ENCODE results near the gene SAXO2. TPM values are rescaled to one million over a fixed set of nuclear protein-coding genes. Genes with fewer than 3 reads are reported as not detected.

The SAXO2 gene
- total and polyA plus RNA-seq, 2 donors (not counting 3 experiments of a cell fraction or from before 2014, with no cell fraction given), result 0.98 to 5.2 TPM

- H2AFZ ChIP-seq (ENCODE audit: low read depth, low read length), result no peak overlapping the region
- intact Hi-C loops (cut with micrococcal nuclease), result no loop called here
- no peak overlapping the region for H3K4me3 ChIP-seq (replicated peaks in 1 of 3; ENCODE audit: insufficient read depth in 1 of 3, low read depth in 1 of 3, low read length in 3 of 3)
- TF ChIP-seq POLR2A (IDR thresholded peaks at IDR 0.05; ENCODE audit: low read depth, low read length) (no peak), MYC (IDR thresholded peaks at IDR 0.05; ENCODE audit: low read depth, low read length) (no peak), JUN (IDR thresholded peaks at IDR 0.05; ENCODE audit: borderline replicate concordance, insufficient read depth, insufficient read length, low read depth) (no peak), MAX (IDR thresholded peaks at IDR 0.05; ENCODE audit: insufficient read depth, insufficient read length) (no peak), GATA2 (IDR thresholded peaks at IDR 0.05; ENCODE audit: insufficient read depth, insufficient read length, low read depth, low read length) (no peak), POLR2AphosphoS5 (IDR thresholded peaks at IDR 0.05; ENCODE audit: insufficient read depth, low read depth, low read length) (no peak), FOS (IDR thresholded peaks at IDR 0.05; ENCODE audit: borderline replicate concordance, insufficient read depth, low read length) (no peak), CTCF (IDR thresholded peaks at IDR 0.05; ENCODE audit: extremely low read depth in 1 of 2, insufficient read depth in 1 of 2, low read depth in 1 of 2, low read length in 2 of 2) (no peak), EZH2 (IDR thresholded peaks at IDR 0.05; ENCODE audit: borderline replicate concordance, low read depth, low read length, severe bottlenecking) (no peak)
- no peak overlapping the region for H3K27ac ChIP-seq (ENCODE audit: insufficient read depth, low read depth, low read length)
- H3K9ac ChIP-seq (replicated peaks; ENCODE audit: extremely low read depth, insufficient read depth, low read length), result no peak overlapping the region
- dilution Hi-C loops (cut with MboI; ENCODE audit: extremely low pct_ligation_motif_present, low sequenced_read_pairs), result no loop called here
- CTCF ChIA-PET, result no interaction called here
- no TSS peak for BruUV-seq (replicated peaks)
- no peaks in the 10 kb centered on the region for H3K9me3 ChIP-seq (replicated peaks; ENCODE audit: control insufficient read depth, insufficient read depth, low read length)
- no peaks in the 10 kb centered on the region for H4K20me1 ChIP-seq (replicated peaks; ENCODE audit: control insufficient read depth, extremely low read depth, insufficient read depth, low read length)
- no peak overlapping the region for H3K4me2 ChIP-seq (ENCODE audit: insufficient read depth, low read length)
- no peaks in the 10 kb centered on the region for H3K9me1 ChIP-seq (replicated peaks; ENCODE audit: control insufficient read depth, extremely low read depth, insufficient read depth, low read length)
- H3K79me2 ChIP-seq (ENCODE audit: control insufficient read depth, insufficient read depth, low read length), result no peaks in the 10 kb centered on the region
- H3K27me3 ChIP-seq (ENCODE audit: control insufficient read depth in 2 of 2, insufficient read depth in 2 of 2, low read length in 2 of 2), result no peaks in the 10 kb centered on the region
- POLR2A ChIA-PET, result no interaction called here
- no peak for DNase-seq (ENCODE audit: low read depth, low spot score)
- no peak for FAIRE-seq
- H3K36me3 ChIP-seq (ENCODE audit: control insufficient read depth in 2 of 2, extremely low read depth in 1 of 2, insufficient read depth in 2 of 2, low read length in 2 of 2), result no peaks in the 10 kb centered on the region
- no peaks in the 10 kb centered on the region for H3K4me1 ChIP-seq (ENCODE audit: control insufficient read depth, extremely low read depth, insufficient read depth, low read length)
These were observed 38.8 kb downstream of the SAXO2 start for GRCh38 chr15:82301296-82302016.
